HL-60/S4 (cell line): ENCODE results near the gene C19orf25.

Experiments
- in situ Hi-C: fragments of 300-500 bp; cut with MboI; formaldehyde crosslinking; loops from 2 replicates; pipeline ENCODE4 v1.14.3; 2022; ENCODE audit warnings: low sequenced_read_pairs

The C19orf25 gene

DNA sequence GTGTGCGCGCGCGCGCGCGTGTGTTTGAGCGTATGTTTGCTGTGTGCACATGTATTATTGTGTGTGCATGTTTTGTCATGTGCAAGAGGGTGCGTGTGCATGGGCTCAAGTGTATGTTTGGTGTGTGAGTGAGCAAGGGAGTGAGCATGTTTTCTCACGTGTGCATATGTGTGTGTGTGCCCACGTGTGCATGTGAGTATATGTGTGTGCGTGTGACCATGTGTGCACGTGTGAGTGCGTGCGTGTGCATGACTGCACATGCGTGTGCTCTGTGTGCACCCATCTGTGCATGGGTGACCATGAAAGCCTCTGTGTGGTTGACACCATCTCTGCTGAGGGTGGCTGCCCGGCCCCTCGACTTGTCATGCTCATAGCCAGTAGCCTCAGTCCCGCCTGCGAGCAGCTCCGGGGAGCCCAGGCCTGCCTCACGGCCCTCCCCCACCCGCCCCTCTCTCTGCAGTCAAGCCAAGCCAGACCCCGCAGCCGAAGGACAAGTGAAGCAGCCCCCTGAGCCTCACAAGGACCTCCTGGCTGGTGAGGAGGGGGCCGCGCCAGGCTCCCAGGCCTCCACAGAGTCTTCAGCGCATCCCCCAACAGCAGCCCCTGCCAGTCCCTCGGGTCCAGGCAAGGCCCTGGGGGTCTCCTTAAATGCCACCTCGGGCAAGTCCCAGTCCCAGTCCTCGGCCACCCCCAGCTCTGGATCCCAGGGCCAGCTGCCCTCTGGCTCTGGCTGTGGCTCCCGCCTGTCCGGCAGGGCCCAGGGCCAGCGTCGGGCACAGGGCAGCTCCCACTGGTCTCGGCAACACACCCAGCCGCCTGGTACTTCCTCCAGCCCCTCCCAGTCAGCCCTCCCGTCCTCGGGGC lies 17.9 kb upstream of the C19orf25 start:
- in situ Hi-C loops, result no loop called here

DNA sequence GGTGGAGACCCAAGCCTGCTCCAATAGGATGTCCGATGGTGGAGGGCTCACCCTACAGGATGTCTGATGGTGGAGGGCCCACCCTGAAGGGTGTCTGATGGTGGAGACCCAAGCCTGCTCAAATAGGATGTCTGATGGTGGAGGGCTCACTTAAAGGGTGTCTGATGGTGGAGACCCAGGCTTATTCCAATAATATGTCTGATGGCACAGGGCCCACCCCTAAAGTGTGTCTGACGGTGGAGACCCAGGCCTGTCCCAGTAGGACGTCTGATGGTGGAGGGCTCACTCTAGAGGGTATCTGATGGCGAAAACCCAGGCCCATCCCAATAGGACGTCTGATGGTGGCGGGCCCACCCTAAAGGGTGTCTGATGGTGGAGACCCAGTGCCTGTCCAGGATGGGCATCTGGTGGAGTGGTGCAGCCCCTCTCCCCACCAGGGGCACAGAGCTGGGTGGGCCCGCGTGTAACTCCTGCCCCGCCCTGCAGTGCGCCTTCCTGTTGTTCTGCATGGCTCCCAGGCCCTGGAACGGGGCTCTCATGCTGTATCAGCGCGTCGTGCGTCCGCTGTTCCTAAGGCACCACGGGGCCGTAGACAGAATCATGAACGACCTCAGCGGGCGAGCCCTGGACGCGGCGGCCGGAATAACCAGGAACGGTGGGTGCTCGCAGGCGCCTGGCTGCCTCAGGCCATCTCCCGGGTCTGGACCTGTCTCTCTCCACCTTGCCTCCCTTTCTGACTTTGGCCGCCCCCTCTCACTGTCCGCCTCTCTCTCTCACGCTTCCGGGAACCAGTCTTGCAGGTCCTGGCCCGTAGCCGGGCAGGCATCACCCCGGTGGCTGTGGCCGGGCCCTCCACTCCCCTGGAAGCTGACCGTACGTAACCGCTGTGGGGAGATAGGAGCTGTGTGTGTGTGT lies 17.0 kb upstream of the C19orf25 start:
- in situ Hi-C loops, result no loop called here

DNA sequence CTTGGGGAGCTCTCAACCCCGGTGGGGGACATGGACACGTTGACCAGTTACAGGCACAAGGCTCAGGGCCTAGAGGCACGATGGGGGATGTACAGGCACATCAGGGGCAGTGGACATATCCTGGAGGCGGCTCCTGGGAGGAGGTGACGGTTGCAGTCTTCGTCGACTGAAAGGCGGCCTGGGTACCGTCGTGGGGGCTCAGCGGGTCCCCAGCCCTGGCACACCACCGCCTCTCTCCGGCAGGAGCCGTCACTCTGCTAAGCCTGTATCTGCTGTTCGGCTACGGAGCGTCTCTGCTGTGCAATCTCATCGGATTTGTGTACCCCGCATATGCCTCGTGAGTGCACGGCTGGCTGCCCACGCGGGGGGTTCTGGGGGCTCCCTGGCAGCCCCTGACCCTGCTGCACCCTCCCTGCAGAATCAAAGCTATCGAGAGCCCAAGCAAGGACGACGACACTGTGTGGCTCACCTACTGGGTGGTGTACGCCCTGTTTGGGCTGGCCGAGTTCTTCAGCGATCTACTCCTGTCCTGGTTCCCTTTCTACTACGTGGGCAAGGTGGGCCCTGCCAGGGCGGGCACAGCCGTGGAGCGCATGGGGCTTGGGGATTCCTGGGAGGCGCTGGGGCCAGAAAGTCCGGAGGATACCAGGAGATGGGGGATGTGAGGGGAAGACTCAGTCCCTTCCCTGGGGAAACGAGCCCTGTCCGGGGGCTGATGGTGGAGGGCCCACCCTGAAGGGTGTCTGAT lies 16.2 kb upstream of the C19orf25 start:
- in situ Hi-C loops, result no loop called here

DNA sequence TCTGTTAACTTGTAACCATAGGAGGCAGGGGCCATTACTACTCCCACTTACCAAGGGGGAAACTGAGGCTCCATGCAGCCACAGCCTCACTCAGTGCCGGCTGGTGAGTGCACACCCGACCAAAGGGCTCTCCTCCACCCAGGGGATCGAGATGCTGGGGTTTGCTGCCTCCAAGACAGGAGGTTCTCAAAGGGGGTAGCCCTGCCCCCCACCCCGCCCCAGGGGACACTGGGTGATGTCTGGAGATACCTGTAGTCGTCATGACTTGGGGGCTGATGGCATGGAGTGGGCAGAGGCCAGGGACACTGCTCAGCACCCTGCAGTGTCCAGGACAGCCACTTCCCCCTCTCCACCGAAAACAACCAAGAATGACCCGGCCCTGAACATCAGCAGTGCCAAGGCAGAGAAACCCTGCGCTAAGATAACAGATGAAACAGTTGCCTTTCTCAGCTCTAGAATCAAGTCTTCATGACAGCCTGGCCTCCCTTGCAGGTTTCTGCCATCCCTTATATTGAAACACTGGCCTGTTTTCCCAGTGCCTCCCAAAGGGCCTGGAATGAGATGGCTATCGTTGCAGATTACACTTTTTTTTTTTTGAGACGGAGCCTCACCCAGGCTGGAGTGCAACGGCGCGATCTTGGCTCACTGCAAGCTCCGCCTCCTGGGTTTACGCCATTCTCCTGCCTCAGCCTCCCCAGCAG lies 15.2 kb upstream of the C19orf25 start:
- in situ Hi-C loops, result no loop called here

DNA sequence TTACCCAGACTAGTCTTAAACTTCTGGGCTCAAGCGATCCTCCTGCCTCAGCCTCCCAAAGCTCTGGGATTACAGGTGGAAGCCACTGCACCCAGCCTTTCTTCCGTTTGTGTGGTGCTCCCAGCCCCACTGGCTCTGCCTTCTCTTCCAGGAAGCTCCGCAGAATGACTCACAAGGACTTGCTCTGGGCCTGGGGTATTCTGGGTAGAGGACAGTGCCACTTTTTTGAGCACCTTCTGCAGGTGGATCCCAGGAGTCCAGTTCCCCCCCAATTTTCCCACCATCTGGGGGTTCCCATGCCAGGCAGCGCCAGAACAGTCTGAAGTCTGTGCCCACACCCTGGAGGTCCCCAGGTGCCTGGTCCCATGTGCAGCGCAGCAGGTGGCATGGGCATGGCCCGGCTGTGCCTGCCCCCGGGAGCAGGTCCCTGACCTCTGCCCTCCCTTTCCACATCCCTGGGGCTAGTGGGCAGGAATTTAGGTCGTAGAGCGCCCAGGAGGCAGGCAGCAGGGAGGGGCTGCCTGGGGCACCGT lies 13.5 kb upstream of the C19orf25 start:
- in situ Hi-C loops, result no loop called here

DNA sequence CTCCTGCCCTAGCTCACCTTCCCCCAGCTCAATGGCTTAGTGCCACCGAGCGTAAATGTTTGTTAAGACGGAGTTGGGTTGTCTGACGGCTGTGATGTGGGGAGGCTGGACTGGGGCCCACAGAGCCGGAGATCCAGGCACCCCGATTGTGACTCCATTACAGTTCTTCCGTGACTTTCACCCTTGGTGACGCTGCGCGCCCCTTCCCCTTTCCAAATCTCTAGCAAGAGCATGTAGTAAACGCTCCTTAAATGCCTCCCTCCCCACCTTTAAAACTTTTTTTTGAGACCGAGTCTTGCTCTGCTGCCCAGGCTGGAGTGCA lies 12.8 kb upstream of the C19orf25 start:
- in situ Hi-C loops, result no loop called here

DNA sequence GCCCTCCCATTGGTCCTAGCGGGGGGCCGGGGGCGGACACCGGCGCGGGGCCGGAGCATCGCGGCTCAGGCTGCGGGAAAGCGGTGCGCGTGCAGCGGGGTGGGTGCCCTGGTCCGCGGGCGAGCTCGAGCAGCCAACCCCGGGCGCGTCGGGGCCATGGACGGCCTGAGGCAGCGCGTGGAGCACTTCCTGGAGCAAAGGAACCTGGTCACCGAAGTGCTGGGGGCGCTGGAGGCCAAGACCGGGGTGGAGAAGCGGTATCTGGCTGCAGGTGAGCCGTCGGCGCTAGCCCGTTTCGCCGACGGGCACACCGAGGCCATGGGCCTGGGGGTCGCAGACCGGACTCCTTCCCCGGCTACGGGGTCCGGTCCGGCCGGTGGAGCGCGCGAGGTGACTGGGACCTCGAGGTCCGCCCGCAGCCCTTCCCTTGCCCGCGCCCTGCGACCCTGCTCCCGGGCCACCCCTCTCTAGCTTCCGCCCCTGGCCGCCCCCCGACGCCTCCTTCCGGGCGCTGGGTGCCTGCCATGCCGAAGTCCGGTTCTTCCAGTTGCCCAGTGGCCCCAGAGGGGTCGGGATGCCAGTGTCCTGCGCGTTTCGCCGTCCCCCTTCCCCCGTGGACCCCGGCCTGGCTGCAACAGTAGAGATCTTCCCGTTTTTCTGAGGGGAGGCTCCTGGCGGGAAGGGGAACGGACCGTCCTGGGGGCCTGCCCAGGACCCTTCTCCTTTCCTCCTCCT lies 12.3 kb upstream of the C19orf25 start, which contains the start of gene REEP6:
Gene REEP6, plus strand, starts transcription at position 68 of the 735 bp plus-strand sequence. Its CDS starts 89 bp downstream, at position 157.
- in situ Hi-C loops, result no loop called here

DNA sequence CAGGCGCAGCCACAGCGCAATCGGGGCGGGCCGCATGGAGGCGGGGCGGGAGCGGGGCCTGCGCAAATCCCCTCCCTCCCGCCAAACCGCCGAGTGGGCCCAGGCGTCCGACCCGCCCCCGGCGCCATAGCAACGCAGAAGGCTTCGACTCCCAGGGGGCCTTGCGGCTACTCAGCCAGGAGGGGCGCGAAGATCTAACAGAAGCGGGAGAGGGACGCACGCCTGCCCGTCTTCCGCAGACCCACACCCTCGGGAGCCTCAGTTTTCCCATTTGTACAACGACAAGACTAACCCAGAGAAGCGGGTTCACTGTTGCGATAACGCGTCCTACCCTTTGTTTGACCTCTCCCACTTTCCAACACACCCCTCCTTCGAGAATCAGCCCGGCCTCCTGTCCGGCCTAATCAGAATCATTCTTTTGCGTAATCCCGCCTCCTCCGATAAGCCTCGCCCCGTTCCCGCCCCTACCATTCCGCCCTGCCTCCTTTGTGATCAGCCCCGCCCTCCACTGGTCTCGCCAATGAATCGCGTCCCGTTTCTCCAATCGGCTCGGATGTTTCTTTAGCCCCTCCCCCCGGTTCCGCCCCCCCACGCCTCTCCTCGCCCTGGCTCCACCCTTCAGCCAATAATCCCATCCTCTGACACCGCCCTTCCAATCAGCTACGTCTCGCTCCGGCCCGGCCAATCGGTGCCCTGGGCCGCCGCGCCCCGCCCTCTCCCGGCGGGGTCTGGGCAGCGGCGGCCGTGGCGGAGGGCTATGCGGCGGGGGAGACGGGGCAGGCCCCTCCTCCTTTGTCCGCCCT lies 11.5 kb upstream of the C19orf25 start, which contains the start of gene PCSK4:
Gene PCSK4, minus strand, starts transcription at position 40 of the 803 bp plus-strand sequence. Its CDS starts 4 bp downstream, at position 36.
- in situ Hi-C loops, result no loop called here

DNA sequence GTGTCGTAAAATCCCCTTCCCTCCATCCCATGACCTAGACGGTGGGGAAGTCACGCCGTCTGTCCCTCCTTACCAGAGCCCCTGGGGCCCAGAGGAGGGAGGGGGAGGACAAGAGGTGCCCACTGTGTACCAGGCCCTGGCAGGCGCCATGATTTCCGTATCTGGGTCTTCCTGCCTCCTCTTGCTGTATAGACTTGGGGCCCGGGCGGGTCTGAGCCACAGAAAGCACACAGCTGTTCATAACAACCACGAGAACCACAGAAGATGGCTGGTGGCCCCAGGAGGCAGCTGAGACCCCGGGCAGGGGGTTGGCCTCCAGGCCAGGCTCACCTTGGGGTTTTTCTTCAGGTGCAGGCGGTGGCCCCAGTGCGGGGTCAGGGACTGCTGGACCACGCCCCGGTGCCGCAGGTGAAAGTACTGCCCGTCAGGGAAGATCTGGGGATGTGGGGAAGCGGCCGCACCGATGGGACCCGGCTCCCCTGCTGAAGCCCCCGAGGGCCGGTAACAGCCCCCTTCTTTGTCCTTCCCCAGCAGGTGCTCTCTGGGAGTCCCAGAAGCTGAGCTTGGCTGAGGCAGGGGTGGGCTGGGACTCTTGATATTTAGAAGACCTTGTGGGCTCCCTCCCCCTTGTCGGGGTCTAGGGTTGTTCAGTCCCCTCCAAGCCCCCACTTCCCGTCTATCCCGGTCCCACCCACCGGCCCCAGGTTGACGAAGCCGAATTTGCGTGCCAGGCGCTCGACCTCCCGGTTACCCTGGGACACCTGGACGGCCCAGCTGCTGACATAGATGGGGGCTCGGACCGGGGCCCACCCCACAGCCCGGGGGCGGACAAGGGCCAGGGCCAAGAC lies 10.7 kb upstream of the C19orf25 start:
- in situ Hi-C loops, result no loop called here

DNA sequence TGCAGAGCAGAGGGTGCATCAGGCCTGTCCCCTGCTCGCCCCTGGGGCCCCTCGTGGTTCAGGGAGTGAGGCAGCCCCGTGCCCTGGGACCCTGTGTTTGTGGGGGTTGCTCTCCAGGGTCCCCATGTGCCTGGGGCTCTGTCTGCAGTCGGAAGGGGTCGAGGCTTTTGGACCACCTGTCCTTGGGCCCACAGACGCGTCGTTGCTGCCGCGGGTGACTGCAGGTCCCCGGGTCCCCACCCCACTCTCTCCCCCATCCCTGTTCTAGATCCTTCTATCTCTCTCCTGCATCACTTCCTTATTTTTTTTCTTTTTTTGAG lies 9.2 kb upstream of the C19orf25 start:
- in situ Hi-C loops, result no loop called here

DNA sequence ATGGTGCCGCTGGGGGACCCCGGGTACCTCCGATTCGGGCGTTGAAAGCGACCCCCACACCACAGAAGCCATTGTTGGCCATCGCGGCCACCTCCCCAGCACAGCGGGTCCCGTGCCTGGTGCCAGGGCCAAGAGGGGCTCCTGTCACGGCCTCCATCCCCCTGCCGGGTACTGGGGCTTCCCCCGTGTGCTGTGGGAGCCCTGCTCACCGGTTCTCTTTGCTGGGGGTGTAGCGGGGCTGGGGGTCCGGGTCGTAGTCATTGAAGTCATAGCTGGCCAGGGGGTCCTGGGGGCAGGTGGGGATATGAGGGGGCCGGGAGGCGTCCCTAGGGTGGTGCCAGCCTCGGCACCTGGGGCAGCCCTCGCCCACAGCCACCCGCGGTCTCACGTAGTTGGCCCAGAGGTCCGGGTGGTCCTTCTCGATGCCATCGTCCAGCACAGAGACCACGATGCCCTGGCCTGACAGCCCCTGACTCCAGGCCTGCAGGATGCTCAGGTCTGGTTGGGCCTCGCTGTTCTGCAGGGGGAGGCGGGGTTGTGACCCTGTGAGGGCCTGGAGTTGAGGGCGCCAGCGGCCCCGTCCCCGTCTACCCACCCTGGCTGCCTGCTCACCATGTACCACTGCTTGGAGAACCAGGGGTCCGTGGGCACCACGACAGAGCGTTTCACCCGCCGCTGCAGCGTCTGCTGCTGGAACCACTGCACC lies 8.7 kb upstream of the C19orf25 start:
- in situ Hi-C loops, result no loop called here

DNA sequence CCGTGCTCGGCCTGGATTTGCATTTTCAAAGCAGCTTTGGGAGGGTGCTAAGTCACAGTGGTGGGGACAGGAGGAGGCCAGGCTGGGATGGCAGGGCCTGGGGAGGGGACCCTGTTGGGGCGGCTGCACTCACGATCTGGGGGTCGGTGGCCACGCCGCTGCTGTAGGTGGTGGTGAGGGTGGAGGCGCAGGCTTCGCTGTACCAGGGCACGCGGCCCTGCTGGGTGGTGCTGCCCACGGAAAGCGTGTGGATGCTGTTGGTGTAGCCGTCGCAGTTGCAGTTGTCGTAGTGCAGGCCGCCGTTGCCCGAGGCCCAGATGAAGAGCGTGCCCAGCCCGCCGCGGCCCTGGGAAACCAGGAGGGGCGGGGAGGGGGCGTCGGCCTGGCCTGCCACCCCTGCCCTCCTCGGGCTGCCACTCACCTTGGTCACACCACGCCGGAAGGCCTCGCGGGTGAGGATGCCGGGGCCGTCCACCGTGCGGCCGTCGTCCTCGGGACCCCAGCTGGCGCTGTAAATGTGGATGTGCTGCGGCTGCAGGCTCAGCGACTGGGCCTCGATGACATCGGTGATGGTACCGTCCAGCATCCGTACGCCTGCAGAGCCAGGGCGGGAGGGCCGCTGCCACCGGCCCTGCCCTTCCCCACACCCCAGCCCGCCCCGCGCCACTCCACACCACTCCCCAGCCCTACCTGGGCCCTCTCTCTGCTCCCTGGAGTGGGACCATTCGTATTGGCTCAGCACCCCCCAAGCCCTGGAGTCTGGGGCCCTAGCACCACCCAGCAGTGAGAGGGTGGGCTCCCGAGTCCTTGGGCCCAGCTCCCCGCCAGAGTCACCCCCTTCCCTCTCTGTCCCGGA lies 7.9 kb upstream of the C19orf25 start:
- in situ Hi-C loops, result no loop called here

DNA sequence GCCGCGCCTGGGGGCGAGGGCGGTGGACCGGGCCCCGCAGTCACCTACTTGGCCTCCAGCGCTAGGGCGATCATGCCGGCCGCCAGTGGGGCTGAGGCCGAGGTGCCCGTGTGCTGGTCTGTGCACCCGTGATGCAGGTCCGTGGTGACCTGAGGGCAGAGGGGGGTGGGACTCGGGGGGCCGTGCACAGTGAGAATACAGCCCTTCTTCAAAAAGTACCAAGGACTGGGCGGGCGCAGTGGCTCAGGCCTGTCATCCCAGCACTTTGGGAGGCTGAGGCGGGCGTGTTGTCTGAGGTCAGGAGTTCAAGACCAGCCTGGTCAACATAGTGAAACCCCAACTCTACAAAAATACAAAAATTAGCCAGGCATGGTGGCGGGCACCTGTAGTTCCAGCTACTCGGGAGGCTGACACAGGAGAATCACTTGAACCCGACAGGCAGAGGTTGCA lies 5.0 kb upstream of the C19orf25 start:
- in situ Hi-C loops, result no loop called here

DNA sequence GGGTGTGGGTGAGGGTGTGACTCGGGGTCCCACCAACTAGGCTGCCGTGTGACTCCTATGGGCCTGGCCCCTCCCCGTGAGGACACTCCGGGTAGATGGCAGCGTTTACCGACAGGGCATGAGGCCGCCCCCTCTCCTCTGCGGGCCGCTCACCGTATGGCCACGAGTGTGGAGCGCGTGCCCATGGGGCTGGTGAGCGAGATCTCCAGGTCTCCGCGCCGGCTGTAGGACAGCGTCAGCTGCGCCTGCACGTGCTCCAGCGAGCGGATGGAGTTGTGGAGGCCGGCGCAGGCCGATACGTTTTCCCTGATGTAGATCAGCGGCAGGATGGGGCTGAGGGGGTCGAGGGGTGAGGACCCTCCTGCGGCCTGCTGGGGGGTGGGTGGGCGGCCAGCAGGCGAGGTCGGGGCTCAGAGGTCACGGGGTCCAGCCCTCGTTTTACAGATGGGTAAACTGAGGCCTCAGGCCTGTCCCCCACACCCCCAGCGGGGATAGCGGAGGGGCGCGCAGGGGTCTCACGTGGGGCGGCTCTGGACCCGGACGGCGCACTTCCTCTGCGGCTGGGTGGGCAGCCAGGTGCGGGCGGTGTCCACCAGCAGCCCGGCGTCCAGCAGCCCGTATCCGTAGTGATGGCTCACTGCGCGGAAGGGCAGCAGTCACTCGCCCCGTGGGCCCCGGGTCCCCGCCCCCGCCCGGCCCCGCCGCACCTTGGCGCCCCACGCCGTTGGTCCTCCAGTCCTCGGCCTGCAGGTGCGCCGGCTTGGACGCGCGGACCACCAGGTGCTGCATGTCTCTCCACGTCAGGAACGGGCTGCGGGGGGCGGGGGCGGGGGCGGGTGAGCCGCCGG lies 4.3 kb upstream of the C19orf25 start:
- in situ Hi-C loops, result no loop called here

DNA sequence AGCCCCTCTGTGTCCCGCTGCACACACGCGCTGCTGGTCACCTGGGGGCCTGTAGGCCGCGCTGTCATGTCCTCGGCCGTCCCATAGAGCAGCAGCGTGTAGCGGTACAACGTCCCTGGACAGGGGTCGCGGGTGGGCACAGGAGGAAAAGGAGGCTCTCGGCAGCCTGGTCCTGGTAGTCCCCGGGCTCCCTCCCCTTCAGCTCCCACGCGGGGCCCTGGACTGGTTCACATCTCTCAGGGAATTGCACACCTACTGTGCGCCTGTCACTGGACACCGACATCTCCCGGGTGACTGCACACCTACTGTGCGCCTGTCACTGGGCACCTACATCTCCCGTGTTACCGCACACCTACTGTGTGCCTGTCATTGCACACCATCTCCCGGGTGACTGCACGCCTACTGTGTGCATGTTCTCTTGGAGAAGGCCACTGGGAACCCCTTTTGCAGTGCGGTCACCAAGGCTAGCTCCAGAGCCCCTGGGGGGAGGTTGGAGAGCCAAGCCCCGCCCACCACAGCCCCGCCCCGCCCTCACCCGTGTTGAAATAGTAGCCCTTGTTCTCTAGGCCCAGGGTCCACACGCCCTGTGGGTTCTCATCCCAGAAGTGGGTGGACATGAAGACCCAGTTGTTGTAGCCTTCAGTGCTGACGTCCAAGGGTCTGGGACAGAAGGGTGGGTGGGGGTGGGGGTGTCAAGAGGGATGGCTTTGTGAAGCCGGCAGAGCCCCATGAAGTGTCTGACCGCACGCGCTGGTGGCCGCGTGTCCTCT lies 3.5 kb upstream of the C19orf25 start:
- in situ Hi-C loops, result no loop called here
